ENCODE measurements around the gene P2RX3.

Gene P2RX3

DNA sequence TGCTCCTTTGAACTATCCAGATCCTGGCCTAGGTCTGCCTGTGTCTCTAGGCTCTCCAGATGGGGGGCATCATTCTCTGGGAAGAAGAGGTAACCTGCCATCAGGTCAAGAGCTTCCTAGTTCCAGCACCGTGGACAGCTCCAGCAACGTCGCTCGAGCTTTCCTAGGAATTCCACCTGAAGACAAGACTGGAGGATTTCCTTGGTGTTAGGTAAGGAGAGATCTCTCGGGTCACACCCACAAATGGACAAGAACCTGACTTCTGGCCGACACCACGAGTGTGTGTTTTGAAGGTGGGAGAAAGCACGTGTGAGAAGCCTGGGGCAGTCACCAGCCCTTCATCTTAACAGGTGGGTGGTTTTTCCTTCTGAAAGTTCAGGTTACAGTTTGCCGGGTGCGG is 41.6 kb downstream of the P2RX3 start:
- DNase-seq (ENCODE audit: low read depth), result peak; percentile 62
- TF ChIP-seq, protein P1, sequence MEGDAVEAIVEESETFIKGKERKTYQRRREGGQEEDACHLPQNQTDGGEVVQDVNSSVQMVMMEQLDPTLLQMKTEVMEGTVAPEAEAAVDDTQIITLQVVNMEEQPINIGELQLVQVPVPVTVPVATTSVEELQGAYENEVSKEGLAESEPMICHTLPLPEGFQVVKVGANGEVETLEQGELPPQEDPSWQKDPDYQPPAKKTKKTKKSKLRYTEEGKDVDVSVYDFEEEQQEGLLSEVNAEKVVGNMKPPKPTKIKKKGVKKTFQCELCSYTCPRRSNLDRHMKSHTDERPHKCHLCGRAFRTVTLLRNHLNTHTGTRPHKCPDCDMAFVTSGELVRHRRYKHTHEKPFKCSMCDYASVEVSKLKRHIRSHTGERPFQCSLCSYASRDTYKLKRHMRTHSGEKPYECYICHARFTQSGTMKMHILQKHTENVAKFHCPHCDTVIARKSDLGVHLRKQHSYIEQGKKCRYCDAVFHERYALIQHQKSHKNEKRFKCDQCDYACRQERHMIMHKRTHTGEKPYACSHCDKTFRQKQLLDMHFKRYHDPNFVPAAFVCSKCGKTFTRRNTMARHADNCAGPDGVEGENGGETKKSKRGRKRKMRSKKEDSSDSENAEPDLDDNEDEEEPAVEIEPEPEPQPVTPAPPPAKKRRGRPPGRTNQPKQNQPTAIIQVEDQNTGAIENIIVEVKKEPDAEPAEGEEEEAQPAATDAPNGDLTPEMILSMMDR (IDR thresholded peaks at IDR 0.05; ENCODE audit: insufficient read depth, low read depth, low read length, missing control alignments), result no peak
- H3K4me3 ChIP-seq (ENCODE audit: low read length), result no peak overlapping the region

DNA sequence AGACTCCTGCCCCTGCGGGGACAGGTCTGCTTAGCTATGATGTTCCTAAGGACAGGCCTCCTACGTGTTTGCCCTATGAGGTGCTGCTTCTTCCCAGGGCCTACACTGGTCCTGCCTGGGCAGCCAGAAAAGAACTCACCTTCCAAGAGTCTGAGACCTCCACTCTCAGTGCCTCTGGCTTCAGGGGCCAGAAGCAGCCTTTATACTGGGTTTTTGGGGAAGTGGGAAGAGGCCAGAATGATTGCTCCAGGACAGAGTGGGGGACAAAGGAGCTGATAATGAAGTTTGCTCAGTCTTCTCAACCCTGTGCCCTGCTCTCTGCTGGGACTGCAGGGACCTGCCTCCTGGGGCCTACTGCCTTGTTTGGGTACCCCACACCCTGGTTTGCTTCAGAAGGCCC is 42.8 kb downstream of the P2RX3 start, which contains the start of gene PRG3:
Gene PRG3, minus strand, starts transcription at position 176 of the 400 bp plus-strand sequence. CDS start 442 bp downstream, outside the sequence.
- H3K4me3 ChIP-seq (ENCODE audit: low read length), result no peak within 1 kb of the TSS
- TF ChIP-seq, protein P1 (IDR thresholded peaks at IDR 0.05; ENCODE audit: insufficient read depth, low read depth, low read length, missing control alignments), result no peak
- no peak for DNase-seq (ENCODE audit: low read depth)

DNA sequence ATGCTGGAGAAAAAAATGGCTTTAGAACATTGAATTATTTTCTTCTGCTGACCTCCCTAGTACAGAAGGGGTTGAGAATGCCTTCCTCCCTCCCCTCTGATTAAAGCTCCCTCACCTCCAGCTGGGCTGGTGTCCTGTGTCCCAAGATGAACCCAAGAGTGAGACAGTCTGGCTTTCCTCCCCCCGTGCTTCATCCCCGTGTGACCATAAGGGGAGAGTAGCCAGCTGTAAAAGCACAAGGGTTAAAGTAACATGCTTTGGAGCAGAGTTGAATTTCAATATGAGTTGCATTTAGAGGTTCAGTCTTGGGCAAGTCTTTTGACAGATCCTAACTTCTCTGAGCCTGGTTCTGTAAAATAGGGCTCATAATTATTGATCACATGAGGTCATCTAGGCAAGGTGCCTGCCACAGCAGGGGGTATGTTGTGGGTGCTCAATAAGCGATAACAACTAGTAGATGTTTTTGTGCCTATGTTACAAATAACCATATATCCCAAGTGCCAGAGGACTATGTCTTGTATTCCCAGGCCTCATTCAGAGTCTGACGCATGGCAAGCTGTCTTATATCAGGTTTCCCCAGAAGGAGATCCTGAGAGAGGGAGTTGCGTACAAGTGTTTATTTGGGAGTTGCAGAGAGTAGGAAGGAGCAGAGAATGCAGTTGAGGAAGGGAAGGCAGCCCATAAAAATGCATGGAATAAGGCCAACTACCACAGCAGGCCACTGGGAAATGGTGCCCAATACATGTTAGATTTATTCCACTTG is 48.2 kb downstream of the P2RX3 start:
- TF ChIP-seq, protein P1 (IDR thresholded peaks at IDR 0.05; ENCODE audit: insufficient read depth, low read depth, low read length, missing control alignments), result no peak
- DNase-seq (ENCODE audit: low read depth), result no peak

DNA sequence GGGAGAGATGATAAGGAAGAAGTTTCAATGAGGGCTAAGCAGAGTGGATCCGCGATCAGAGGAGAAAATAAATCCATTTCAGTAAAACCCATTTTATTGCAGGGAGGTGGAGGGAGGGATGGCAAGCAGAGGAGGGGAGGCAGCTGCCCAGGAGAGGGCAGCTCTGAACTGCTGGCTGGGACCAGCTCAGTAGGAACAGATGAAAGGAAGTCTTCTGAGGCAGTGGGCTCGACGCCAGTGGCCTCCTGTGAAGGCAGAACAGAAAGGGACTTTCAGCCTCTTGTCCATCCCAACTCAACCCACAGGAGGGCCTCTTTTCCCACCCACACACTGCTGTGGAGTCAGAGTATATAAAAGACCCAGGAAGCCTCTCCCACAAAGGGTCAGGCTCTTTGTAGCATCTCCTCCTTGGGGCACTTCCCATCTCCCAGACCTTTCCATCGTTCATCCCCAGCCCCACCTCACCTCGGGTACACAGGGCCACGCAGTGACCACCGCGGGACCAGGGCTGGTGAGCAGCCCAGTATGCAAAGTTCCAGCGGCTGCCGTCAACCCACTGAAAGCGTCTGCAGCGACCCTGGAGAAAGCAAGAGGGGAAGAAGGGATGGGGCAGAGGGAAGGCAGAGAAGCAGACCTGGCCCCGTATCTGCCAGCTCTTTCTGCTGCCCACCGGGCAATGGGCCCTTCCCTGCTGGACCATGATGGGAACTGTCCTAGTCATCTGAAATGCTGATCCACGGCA is 49.3 kb downstream of the P2RX3 start:
- DNase-seq (ENCODE audit: low read depth), result no peak

More for the DNA sequence above, 48.2 kb downstream of the P2RX3 start:
- no peak overlapping the region for H3K4me3 ChIP-seq (ENCODE audit: low read length)

DNA sequence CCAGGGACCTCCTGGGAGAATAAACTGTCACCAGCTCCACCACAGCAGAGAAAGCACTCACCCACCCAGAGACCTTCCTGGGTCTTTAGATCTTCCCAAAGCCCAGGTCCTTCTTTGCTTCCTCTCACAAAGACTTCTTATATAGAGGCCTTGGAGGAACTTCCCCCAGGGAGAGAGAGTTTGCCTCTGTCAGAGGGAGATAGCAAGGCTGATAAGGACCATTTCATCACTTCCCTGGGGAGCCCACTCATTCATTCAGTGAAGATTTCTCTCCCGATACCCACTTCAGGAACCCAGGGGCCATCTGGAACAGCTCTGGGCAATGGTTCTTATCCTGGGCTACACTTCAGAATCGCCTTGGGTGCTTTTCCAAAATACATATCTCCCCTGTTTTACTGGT is 52.4 kb downstream of the P2RX3 start, which contains the start of gene PRG2:
Gene PRG2, minus strand, starts transcription at position 116 of the 400 bp plus-strand sequence. CDS start 706 bp downstream, outside the sequence.
- no peak for DNase-seq (ENCODE audit: low read depth)
- no peak within 1 kb of the TSS for H3K4me3 ChIP-seq (ENCODE audit: low read length)
- TF ChIP-seq, protein P1 (IDR thresholded peaks at IDR 0.05; ENCODE audit: insufficient read depth, low read depth, low read length, missing control alignments), result no peak

More for the DNA sequence above, 49.3 kb downstream of the P2RX3 start:
- no peak overlapping the region for H3K4me3 ChIP-seq (ENCODE audit: low read length)
- TF ChIP-seq, protein P1 (IDR thresholded peaks at IDR 0.05; ENCODE audit: insufficient read depth, low read depth, low read length, missing control alignments), result no peak

DNA sequence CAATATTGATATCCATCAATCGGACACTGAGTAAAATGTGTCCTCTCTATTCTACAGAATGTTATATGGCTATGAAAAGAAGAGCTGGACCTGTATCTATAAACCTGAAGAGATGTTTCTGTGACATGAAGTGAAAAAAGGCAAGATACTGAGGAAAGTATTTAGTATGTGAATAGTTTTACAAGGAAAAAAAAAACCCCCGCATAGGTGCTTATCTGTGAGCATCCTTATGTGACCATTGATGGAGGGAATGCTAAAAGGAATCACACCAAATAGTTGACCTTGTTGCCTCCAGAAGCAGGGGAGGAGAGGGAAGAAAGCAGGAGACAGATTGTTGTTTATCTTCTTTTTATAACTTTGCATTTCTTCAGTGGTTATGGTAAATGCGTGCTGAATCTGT is 53.0 kb downstream of the P2RX3 start:
- TF ChIP-seq, protein P1 (IDR thresholded peaks at IDR 0.05; ENCODE audit: insufficient read depth, low read depth, low read length, missing control alignments), result no peak
- no peak for DNase-seq (ENCODE audit: low read depth)
- no peak overlapping the region for H3K4me3 ChIP-seq (ENCODE audit: low read length)
